HepG2 (cell line): ENCODE measurements around the gene SLU7. TPM values are rescaled to one million over a fixed set of nuclear protein-coding genes. Genes with fewer than 3 reads are reported as not detected.

ENCODE experiments used
- ATRX ChIP-seq: sonication (generic); formaldehyde crosslinking; IDR thresholded peaks from 2 replicates; pipeline ENCODE4 v1.4.0; 2020; ENCODE audit warnings: missing genetic modification reagents, borderline replicate concordance
- SNAI1 ChIP-seq: sonication (generic); formaldehyde crosslinking; IDR thresholded peaks from 2 replicates; pipeline ENCODE4 v1.5.0; 2020; ENCODE audit warnings: mild to moderate bottlenecking, missing genetic modification reagents, borderline replicate concordance
- U2AF1 ChIP-seq: fragments of 200-400 bp; formaldehyde crosslinking; optimal IDR thresholded peaks from 2 replicates; pipeline ENCODE3; 2017; ENCODE audit warnings: mild to moderate bottlenecking, low read depth, low read length
- polyA plus RNA-seq, 8 experiments: library from polyadenylated mRNA; depleted of rRNA in 3 of 8; stranded (reverse) in 7 of 8; unstranded in 1 of 8; fragments of >200 nt; fragmentation: Illumina TruSeq in 4 of 8; extraction: Trizol in 4 of 8; gene quantifications; 2 replicates each; pipeline versions ENCODE4 v1.2.1 to v1.2.3, GENCODE V29; 2011 to 2016; ENCODE audit warnings: low read depth in 4 of 8, missing spikeins in 1 of 8, mixed read lengths in 1 of 8; ENCODE audit not compliant: insufficient read depth in 1 of 8
- total RNA-seq, 5 experiments: library from RNA; depleted of rRNA; stranded (reverse); fragments of >200 nt; fragmentation: Illumina TruSeq; extraction: Trizol; gene quantifications; 2 replicates each; pipeline ENCODE4 v1.2.3, GENCODE V29; 2016; ENCODE audit warnings: low read depth in 1 of 5
- TF ChIP-seq, protein P1 (sequence below): sonication (generic); formaldehyde crosslinking; IDR thresholded peaks from 2 replicates; pipeline ENCODE4 v1.4.0; 2020; ENCODE audit warnings: missing genetic modification reagents
- TF ChIP-seq, protein P2 (sequence below): IDR thresholded peaks from 2 replicates; pipeline ENCODE4 v1.4.0; 2020; ENCODE audit warnings: mild to moderate bottlenecking, missing genetic modification reagents

SLU7 gene
- total and polyA plus RNA-seq, 2 of the 13 experiments (the other 11 are each of a cell fraction or from before 2014, with no cell fraction given), result 24.0 to 39.2 TPM

- TF ChIP-seq, protein P1, sequence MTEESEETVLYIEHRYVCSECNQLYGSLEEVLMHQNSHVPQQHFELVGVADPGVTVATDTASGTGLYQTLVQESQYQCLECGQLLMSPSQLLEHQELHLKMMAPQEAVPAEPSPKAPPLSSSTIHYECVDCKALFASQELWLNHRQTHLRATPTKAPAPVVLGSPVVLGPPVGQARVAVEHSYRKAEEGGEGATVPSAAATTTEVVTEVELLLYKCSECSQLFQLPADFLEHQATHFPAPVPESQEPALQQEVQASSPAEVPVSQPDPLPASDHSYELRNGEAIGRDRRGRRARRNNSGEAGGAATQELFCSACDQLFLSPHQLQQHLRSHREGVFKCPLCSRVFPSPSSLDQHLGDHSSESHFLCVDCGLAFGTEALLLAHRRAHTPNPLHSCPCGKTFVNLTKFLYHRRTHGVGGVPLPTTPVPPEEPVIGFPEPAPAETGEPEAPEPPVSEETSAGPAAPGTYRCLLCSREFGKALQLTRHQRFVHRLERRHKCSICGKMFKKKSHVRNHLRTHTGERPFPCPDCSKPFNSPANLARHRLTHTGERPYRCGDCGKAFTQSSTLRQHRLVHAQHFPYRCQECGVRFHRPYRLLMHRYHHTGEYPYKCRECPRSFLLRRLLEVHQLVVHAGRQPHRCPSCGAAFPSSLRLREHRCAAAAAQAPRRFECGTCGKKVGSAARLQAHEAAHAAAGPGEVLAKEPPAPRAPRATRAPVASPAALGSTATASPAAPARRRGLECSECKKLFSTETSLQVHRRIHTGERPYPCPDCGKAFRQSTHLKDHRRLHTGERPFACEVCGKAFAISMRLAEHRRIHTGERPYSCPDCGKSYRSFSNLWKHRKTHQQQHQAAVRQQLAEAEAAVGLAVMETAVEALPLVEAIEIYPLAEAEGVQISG, result no peak
- TF ChIP-seq ATRX (CRISPR knock-in tag) (no peak), SNAI1 (CRISPR knock-in tag) (no peak; the same call in 1 of the 2 replicates), U2AF1 (no peak)
- TF ChIP-seq, protein P2, sequence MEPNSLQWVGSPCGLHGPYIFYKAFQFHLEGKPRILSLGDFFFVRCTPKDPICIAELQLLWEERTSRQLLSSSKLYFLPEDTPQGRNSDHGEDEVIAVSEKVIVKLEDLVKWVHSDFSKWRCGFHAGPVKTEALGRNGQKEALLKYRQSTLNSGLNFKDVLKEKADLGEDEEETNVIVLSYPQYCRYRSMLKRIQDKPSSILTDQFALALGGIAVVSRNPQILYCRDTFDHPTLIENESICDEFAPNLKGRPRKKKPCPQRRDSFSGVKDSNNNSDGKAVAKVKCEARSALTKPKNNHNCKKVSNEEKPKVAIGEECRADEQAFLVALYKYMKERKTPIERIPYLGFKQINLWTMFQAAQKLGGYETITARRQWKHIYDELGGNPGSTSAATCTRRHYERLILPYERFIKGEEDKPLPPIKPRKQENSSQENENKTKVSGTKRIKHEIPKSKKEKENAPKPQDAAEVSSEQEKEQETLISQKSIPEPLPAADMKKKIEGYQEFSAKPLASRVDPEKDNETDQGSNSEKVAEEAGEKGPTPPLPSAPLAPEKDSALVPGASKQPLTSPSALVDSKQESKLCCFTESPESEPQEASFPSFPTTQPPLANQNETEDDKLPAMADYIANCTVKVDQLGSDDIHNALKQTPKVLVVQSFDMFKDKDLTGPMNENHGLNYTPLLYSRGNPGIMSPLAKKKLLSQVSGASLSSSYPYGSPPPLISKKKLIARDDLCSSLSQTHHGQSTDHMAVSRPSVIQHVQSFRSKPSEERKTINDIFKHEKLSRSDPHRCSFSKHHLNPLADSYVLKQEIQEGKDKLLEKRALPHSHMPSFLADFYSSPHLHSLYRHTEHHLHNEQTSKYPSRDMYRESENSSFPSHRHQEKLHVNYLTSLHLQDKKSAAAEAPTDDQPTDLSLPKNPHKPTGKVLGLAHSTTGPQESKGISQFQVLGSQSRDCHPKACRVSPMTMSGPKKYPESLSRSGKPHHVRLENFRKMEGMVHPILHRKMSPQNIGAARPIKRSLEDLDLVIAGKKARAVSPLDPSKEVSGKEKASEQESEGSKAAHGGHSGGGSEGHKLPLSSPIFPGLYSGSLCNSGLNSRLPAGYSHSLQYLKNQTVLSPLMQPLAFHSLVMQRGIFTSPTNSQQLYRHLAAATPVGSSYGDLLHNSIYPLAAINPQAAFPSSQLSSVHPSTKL (CRISPR knock-in tag), result peak; percentile 83; the same call in 1 of the 2 replicates
Observed at GRCh38 chr5:160466889-160467554, 48.1 kb upstream of the SLU7 start (continued).
